NT2/D1 (cell line): Measurements from ENCODE around the gene FBXL2.
"Not testable (repeated sequence)": the region's sequence is repeated elsewhere in the genome, so short reads cannot be mapped to it uniquely, and the experiment has no call there.

Source experiments
- YY1 ChIP-seq: IDR thresholded peaks from 2 replicates; pipeline ENCODE4 v1.6.1; 2011; ENCODE audit not compliant: insufficient read length, insufficient read depth
- ZNF274 ChIP-seq: IDR thresholded peaks from 2 replicates; pipeline ENCODE4 v1.6.1; 2011; ENCODE audit warnings: mild to moderate bottlenecking, low read depth, low read length

DNA sequence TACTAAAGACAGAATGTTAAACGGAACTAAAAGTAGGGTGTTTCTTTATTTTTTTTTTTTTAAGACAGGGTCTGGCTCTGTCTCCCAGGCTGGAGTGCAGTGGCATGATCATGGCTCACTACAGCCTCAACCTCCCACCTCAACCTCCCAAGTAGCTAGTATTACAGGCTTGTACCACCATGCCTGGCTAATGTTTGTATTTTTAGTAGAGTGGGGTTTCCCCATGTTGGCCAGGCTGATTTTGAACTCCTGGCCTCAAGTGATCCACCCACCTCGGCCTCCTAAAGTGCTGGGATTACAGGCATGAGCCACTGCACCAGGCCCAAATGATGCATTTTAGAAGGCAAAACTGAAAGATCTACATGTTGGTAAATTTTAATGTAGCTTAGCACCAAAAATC lies 152.1 kb downstream of the FBXL2 start:
- not testable (repeated sequence) for TF ChIP-seq YY1, ZNF274
